Measurements from ENCODE around the gene FANCC.
A peak's percentile ranks its signal among the peaks of the same experiment; 100 is the strongest.

Gene FANCC

DNA sequence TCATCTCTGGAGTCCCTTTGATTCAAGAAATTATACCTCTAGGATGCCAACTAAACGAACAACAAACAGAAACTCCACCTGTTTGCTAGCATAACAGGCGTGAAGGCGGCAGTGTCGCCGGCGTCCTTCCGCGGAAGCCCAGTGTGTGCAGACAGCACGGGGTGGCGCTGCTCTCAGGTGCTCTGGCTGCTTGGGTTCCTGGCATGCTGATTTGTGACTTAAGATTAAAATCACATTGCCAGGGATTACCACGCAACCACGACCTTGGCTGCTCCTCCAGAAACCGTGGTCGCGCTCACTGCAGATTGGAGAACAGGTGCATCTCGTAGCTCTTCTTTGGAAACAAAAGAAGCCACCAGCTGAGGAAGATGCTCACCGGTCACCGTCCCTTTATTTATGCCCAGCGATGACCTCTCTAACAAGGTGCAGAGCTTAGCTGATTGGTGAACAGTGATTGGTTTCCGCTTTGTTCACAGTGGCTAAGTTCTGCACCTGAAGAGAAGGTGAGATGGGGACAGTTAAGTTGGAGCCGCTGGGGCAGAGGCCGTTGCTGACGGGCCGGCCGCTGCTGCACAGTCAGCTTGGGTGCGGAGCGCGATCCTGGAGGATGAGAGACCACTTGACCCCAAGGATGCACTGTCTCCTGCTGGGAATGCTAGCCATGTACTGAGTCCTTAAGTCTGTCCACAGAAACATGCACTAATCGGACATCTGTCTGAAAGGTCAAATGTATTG lies 232.3 kb downstream of the FANCC start:
- no peak for DNase-seq (ENCODE audit: low read depth)

DNA sequence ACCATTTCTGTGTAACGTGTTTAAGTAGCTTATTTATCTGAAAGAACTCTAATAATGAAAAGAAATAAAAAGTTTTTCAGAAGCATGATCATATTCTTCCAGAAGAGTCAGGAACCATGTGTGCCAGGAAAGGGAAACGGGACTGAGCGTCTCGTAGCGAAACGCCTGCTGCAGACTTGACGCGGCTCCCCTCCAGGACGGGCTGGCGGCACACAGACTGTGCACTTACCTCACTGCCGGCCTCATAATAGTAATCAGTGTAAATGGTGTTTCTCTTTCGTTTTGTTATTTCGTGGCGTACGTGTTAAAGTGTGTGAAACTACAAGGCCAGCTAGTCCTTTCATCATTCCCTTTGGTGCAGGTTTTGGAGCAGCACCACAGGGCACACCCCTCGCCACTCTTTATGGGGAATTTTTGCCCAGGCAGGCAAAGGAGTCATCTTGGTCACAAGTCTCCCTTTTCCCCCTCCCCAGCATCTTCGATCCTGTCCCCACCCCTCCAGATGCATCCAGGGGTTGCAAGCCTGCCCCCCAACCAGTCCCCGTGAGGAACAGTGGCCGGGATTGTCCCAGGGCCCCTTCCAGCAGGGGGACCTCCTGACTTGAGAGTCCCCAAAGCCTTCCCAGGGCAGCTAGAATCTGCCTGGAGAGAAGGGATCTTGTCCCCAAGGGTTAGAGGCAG lies 233.1 kb downstream of the FANCC start:
- no peak for DNase-seq (ENCODE audit: low read depth)

DNA sequence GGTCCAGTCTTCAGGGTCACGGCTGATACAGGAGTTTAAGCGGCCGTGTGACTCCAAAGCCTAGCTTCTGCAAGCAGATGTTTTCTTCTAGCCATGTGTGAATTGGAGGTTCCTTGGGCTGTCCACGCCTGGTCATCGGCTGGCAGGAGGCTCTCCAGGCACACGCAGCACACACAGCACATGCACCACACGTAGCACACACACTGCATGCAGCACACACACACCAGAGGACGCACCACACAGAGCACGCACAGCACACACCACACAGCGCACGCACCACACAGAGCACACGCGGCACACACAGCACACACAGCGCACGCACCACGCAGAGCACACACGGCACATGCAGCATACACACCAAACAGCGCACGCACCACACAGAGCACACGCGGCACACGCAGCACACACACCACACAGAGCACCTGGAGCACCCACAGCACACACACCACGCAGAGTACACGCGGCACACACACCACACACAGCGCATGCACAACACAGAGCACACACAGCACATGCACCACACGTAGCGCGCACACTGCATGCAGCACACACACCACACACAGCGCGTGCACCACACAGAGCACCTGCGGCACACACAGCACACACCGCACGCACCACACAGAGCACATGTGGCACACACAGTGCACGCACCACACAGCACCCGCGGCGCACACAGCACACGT lies 234.3 kb downstream of the FANCC start:
- DNase-seq (ENCODE audit: low read depth) = no peak

- no peak for DNase-seq (ENCODE audit: low read depth)
These were observed 235.0 kb downstream of the FANCC start for GRCh38 chr9:95082401-95083084.

DNA sequence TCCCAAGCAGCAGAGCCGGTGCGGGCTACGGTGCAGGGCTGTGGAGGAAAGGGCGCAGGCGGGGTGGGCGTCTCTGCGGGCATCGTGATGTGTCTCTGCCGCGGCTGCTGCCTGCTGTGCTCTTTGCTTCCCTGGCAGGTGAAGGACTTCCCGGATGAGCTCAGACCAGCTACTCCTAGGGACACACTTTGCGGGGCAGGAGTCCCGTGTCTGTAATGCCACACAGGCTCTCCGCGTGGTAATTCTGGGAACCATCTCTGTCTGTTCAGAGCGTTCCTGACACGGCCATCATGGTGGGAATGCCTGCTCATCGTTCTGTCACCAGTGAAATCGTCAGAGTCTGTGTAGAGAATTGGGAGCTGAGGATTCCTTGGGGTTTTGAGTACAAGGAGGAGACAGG lies 235.5 kb downstream of the FANCC start:
- DNase-seq (ENCODE audit: low read depth) = no peak

- DNase-seq (ENCODE audit: low read depth) = no peak
These were observed 236.4 kb downstream of the FANCC start for GRCh38 chr9:95080961-95081647.

GRCh38 chr9:95079461-95079860 lies 238.0 kb downstream of the FANCC start:
- no peak for DNase-seq (ENCODE audit: low read depth)

GRCh38 chr9:95078939-95079338 lies 238.6 kb downstream of the FANCC start:
- DNase-seq (ENCODE audit: low read depth) = no peak

- no peak for DNase-seq (ENCODE audit: low read depth)
These were observed 239.0 kb downstream of the FANCC start for GRCh38 chr9:95078511-95078910.

GRCh38 chr9:95077766-95078370 lies 239.6 kb downstream of the FANCC start:
- no peak for DNase-seq (ENCODE audit: low read depth)

- no peak for DNase-seq (ENCODE audit: low read depth)
These were observed 240.3 kb downstream of the FANCC start for GRCh38 chr9:95077053-95077765.

DNA sequence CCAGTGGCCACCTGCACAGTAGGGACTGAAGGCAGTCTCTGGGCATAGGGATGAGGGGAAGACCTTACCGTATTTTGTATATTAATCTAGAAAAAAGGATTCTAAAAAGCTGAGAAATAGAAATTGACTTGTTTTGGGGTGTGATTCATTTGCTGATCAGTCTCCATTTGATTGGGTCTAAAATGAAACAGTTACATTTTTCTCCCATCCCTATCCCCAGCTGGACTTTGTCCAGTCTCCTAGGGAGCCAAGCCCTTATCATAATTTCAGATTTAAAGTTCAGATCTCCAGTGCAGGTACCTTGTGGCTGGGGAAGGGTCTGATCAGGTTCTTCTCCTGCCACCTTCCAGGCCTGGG lies 240.8 kb downstream of the FANCC start:
- no peak for DNase-seq (ENCODE audit: low read depth)

DNA sequence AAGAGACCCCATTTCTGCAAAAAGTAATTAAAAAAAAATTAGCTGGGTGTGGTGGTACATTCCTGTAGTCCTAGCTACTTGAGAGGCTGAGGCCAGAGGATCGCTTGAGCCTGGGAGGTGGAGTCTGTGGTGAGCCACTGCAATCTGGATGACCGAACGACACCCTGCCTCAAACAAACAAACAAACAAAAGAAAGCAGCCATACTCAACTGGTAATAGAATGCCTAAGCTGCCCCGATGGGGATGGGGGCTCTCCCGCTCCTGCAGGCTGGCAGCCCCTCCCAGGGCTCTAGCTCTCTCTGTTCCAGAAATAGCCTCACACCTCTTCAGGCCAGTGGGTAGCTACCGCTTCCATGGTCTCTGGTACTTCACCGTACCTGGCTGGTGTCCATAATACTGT lies 241.8 kb downstream of the FANCC start:
- DNase-seq (ENCODE audit: low read depth) = no peak

GRCh38 chr9:95074632-95075031 lies 242.9 kb downstream of the FANCC start:
- no peak for DNase-seq (ENCODE audit: low read depth)

GRCh38 chr9:95073918-95074317 lies 243.6 kb downstream of the FANCC start:
- no peak for DNase-seq (ENCODE audit: low read depth)

- DNase-seq (ENCODE audit: low read depth) = no peak
These were observed 244.4 kb downstream of the FANCC start for GRCh38 chr9:95073042-95073607.

DNA sequence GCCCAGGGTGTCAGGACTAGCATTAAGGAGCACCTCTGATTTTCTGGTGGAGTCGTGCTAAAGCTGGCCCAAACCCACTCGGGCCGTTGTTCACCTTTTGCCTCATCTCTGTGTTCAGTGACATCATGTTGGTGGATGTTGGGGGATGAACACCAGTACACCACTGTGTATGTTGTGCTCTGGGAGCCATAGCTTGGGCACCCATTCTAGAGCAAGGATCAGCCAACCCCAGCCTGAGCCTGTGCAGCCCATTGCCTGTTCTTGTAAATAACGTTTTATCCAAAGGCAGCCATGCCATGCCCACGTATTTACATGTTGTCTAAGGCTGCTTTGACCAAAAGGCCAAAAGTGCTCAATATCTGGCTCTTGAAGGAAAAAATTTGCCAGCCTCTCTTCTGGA lies 245.6 kb downstream of the FANCC start:
- DNase-seq (ENCODE audit: low read depth) = no peak

- DNase-seq (ENCODE audit: low read depth) = no peak
These were observed 246.1 kb downstream of the FANCC start for GRCh38 chr9:95071450-95071849.

DNA sequence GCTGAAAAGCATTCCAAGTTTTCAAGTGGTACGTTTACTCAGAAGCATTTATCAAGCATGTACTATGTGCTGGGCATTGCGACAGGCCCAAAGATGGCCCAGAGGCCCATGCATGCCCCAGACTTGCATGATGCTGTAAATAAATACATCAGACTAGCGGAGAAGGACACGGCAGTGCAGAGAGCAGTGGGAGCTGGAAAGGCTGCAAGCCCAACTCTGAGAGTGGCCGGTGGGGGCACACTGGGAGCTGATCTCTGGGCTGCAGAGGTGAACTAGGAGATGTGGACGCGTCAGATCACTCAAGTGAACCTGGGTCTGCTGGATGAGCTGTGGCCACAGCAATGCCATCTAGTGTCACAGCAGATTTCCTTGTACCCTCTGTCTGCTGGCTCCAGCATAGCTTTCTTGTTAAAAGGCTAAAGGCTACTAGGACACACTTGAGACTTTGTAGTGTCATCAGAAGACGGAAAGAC lies 246.9 kb downstream of the FANCC start:
- DNase-seq (ENCODE audit: low read depth) = peak; percentile 56

DNA sequence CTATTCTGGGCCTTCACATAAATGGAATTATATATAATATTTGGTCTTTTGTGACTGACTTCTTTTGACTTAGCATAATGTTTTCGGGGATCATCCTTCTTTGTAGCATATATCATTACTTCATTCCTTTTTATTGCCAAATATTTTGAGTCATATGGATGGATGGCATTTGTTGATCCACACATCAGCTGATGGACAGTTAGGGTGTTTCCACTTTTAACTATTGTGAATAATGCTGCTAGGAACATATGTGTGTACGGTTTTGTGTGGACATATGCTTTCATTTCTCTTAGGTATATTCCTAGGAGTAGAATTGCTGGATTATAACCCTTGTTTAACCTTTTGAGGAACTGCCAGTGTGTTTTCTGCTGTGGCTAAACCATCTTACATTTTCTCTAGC lies 249.6 kb downstream of the FANCC start:
- peak; percentile 54 for DNase-seq (ENCODE audit: low read depth)

GRCh38 chr9:95067057-95067456 lies 250.5 kb downstream of the FANCC start:
- DNase-seq (ENCODE audit: low read depth) = no peak
